Colonic mucosa (tissue), 4 donors: ENCODE data around the gene PITX3. TPM values are rescaled to one million over a fixed set of nuclear protein-coding genes. Genes with fewer than 3 reads are reported as not detected.

Source experiments
- DNase-seq: peaks from one replicate; pipeline ENCODE4 v3.0.0-alpha.2; 2020
- H3K27ac ChIP-seq: fragments of 200-600 bp; one replicate; pipeline ENCODE4 v1.8.0; 2021
- H3K27me3 ChIP-seq: fragments of 200-600 bp; one replicate; pipeline ENCODE4 v1.8.0; 2021
- H3K36me3 ChIP-seq: fragments of 200-600 bp; one replicate; pipeline ENCODE4 v1.8.0; 2021
- H3K4me1 ChIP-seq: fragments of 200-600 bp; one replicate; pipeline ENCODE4 v1.8.0; 2021; ENCODE audit warnings: mild to moderate bottlenecking
- H3K4me3 ChIP-seq: fragments of 200-600 bp; one replicate; pipeline ENCODE4 v1.8.0; 2021
- H3K9ac ChIP-seq, 2 donors: one replicate each; pipeline ENCODE4 v1.7.0; 2013; ENCODE audit warnings: control low read depth in 2 of 2, low read depth in 2 of 2, low read length in 2 of 2
- H3K9me3 ChIP-seq: fragments of 200-600 bp; one replicate; pipeline ENCODE4 v1.8.0; 2021
- CTCF ChIP-seq: fragments of 200-600 bp; IDR thresholded peaks from one replicate; pipeline ENCODE4 v1.8.0; 2022; ENCODE audit warnings: antibody characterized with exemption, mild to moderate bottlenecking
- intact Hi-C: fragments of 100-400 bp; cut with DNase I; formaldehyde crosslinking; loops from one replicate; pipeline ENCODE4 v1.14.1; 2022
- total RNA-seq, 2 donors: library from RNA; stranded (reverse); fragmentation: NEBNext Ultra II Directional in 1 of 2; extraction: Animal tissue kit (Norgen Biotek cat#: 25700) in 1 of 2; gene quantifications; one replicate each; pipeline ENCODE4 v1.2.1, GENCODE V29; 2021
- donor health status: healthy.
- donor health status: DM: no; HTN: no; CAD: no.
- donor health status: DM: no; HTN: no; CAD: no.

PITX3 gene
- total RNA-seq, 2 donors from 2014 or later, result not detected

GRCh38 chr10:102246261-102246660 lies 4.9 kb upstream of the PITX3 start:
- Histone ChIP-seq H3K9ac (peak overlapping the region; percentile 84 to 92), H3K27me3 (peaks cover 1% of the 10 kb centered on the region), H3K4me1 (peaks cover 26% of the 10 kb centered on the region), H3K27ac (peak overlapping the region; percentile 95), H3K4me3 (peak overlapping the region; percentile 100), H3K36me3 (no peaks in the 10 kb centered on the region), H3K9me3 (no peaks in the 10 kb centered on the region)
- no peak for TF ChIP-seq CTCF
- DNase-seq, result peak; percentile 40
- intact Hi-C loops, result no loop called here

GRCh38 chr10:102245932-102246251 lies 4.6 kb upstream of the PITX3 start:
- Histone ChIP-seq H3K9me3 (no peaks in the 10 kb centered on the region), H3K36me3 (no peaks in the 10 kb centered on the region), H3K4me3 (peak overlapping the region; percentile 100), H3K27ac (peak overlapping the region; percentile 95), H3K9ac (peak overlapping the region; percentile 84 to 92), H3K27me3 (peaks cover 5% of the 10 kb centered on the region), H3K4me1 (peaks cover 30% of the 10 kb centered on the region)
- no peak for DNase-seq
- TF ChIP-seq CTCF, result no peak
- intact Hi-C loops, result no loop called here

GRCh38 chr10:102245082-102245931 lies 4.0 kb upstream of the PITX3 start, which contains the start of gene GBF1:
Gene GBF1, plus strand, starts transcription at chr10:102245532. Its CDS starts 13,407 bp downstream, at chr10:102258939.
- TF ChIP-seq CTCF, result no peak
- Histone ChIP-seq H3K9me3 (no peaks in the 10 kb centered on the region), H3K27ac (peak within 1 kb of the TSS; percentile 95), H3K27me3 (peaks cover 11% of the 10 kb centered on the region), H3K4me3 (peak within 1 kb of the TSS; percentile 100), H3K4me1 (peaks cover 32% of the 10 kb centered on the region), H3K36me3 (no peaks in the 10 kb centered on the region), H3K9ac (peak within 1 kb of the TSS; percentile 84 to 92)
- peak; percentile 95 for DNase-seq
- intact Hi-C loops, result no loop called here

- no peaks in the 10 kb centered on the region for H3K9me3 ChIP-seq
- DNase-seq, result no peak
- intact Hi-C loops, result no loop called here
- peaks cover 32% of the 10 kb centered on the region for H3K4me1 ChIP-seq
- H3K36me3 ChIP-seq, result no peaks in the 10 kb centered on the region
- H3K9ac ChIP-seq, result no peak overlapping the region
- TF ChIP-seq CTCF, result no peak
- peaks cover 23% of the 10 kb centered on the region for H3K27me3 ChIP-seq
- no peak overlapping the region for H3K4me3 ChIP-seq
- no peak overlapping the region for H3K27ac ChIP-seq
These were observed 2.0 kb upstream of the PITX3 start for GRCh38 chr10:102243309-102243708.

- no peak for TF ChIP-seq CTCF
- no peak overlapping the region for H3K27ac ChIP-seq
- H3K4me1 ChIP-seq, result peaks cover 22% of the 10 kb centered on the region
- peak overlapping the region; percentile 52 for H3K4me3 ChIP-seq
- intact Hi-C loops, result no loop called here
- H3K9ac ChIP-seq, result peak overlapping the region; percentile 13 to 22
- H3K27me3 ChIP-seq, result peaks cover 23% of the 10 kb centered on the region
- no peaks in the 10 kb centered on the region for H3K9me3 ChIP-seq
- DNase-seq, result no peak
- H3K36me3 ChIP-seq, result no peaks in the 10 kb centered on the region
These were observed 790 bp upstream of the PITX3 start for GRCh38 chr10:102242118-102242485.
